Stimulated activated CD4-positive, alpha-beta T cell treated with anti-CD3 and anti-CD28 coated beads, Interleukin-2, amount 100 ng/mL, for 4 hours (primary cell): Measurements from ENCODE around the gene SLC25A5.
"Not testable (repeated sequence)": the region's sequence is repeated elsewhere in the genome, so short reads cannot be mapped to it uniquely, and the experiment has no call there.

ENCODE experiments used
- DNase-seq: peaks from one replicate; pipeline ENCODE4 v3.0.0-alpha.2; 2020; ENCODE audit warnings: low read depth

The SLC25A5 gene

DNA sequence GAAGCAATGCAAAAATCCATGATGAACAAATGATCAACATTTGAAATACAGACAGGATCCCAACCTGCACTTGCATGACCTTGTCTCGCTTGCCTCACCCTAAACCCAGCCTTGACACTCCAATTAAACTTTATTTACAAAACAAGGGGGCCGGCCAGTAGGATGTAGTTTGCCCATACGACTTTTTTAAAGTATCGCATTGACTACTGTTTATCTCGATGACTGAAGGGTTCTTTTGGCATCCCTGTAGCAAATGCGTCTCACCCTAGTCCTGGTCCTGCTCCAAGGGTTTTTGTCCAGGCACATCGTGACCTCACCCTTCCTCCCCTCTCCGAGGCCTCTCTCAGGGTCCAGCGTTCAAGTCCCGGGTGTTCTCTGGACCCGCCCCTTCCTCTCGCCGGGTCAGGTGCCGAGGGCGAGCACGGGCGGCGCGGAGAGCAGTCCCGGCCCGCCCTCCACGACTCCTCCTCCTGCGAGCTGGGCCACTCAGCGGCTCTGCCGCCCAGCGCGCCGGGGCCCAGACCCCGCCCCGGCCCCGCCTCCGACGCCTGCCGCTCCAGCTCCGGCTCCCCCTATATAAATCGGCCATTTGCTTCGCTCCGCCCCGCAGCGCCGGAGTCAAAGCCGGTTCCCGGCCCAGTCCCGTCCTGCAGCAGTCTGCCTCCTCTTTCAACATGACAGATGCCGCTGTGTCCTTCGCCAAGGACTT, at the start of gene SLC25A5:
Gene SLC25A5 (plus strand): TSS at position 603 of the 709 bp plus-strand sequence. CDS start 72 bp downstream, at position 675.
- DNase-seq: peak; percentile 78

DNA sequence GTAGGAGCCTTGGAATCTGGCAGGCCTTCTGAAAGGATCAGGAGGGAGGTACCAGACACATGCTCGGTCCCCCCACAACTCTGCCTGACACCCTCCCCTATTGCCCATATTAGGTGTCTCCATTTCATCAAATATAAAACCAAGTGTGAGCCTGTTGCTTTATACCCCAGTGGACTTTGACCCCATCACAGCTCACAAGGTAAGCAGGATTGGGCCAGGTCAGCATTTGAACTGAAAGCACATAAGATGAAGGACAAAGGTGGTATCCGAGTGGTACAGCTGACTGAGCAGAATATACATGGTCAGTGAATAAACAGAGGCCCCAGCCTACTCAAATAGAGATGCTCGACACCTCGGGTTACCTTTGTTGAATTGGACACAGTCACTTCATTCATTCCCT, 49.1 kb upstream of the SLC25A5 start:
- no peak for DNase-seq

DNA sequence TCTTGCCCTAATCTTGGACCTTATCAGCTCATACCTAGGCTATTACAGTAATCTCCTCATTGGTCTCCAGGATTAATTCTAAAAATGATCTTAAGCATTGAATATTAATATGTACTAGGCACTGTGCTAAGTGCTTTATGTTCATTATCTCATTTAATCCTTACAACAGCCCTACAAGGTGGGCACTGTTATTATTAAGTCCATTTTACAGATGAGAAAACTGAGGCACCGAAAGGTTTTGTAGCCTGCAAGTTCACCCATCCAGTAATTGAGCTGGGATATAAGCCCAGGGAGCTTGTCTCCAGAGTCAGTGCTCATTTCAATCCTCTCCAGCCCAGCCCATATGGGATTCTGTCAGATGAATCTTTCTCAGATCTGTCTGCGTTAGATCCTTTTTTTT, 48.3 kb upstream of the SLC25A5 start:
- no peak for DNase-seq

DNA sequence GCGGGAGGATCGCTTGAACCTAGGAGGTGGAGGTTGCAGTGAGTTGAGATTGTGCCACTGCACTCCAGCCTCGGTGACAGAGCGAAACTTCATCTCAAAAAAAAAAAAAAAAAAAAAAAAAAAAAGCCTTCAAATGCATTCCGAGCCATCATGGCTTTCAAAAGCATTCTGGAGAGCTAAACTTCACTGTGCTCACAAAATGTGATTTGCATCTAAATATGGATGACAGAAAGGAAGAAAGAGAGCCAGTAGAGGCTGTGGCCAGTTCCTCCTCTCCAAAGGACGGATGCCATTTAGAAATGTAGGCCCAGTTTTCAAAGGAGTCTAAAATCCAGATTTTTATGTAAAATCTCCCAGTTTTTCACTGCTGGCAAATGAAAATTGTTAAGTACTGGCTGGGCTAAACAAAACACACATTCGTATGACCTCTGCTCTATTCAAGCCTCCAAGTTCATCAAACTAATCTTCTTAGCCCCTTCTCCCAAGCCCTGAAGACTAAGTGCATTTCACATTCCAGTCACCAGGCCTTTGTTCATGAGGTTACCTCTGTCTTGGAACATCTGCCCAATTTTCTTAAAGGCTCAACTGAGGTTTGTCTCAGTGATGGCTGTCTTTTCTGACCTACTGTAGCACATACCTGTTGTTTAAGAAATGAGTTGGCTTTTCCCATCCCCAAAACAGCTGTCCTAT, 47.1 kb upstream of the SLC25A5 start:
- DNase-seq: no peak

DNA sequence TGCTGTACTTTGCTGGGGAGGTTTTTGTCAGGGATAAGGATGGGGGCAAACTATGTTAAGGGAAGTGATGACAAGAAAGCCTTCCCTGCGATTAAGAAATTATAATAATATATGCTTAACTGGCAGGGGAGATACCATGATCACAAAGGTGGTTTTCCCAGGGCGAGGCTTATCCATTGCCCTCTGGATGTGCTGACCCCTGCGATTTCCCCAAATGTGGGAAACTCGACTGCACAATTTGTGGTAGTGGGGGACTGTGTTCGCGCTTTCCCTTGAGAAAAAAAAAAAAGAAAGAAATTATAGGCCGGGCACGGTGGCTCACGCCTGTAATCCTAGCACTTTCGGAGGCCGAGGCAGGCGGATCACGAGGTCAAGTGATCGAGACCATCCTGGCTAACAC, 44.6 kb upstream of the SLC25A5 start:
- DNase-seq: no peak

DNA sequence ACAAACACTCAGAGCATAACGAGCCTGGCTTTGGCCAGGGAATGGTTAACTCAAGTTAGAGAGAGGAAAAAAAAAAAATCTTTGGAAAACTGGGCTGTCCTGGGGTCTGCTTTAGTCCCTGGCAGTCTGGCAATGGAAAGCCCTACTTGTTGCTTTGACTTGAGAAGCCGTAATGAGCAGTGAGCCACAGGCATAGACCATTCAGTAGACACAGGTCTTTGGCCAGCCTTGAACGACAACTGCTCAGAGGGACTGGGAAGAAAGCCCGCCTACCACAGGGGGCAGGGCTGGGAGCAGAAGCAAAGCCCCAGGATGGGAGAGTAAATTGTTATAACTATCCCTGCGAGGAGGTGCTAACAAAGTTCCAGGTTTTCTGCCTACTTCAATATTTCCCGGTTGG, 43.2 kb upstream of the SLC25A5 start:
- DNase-seq: no peak

DNA sequence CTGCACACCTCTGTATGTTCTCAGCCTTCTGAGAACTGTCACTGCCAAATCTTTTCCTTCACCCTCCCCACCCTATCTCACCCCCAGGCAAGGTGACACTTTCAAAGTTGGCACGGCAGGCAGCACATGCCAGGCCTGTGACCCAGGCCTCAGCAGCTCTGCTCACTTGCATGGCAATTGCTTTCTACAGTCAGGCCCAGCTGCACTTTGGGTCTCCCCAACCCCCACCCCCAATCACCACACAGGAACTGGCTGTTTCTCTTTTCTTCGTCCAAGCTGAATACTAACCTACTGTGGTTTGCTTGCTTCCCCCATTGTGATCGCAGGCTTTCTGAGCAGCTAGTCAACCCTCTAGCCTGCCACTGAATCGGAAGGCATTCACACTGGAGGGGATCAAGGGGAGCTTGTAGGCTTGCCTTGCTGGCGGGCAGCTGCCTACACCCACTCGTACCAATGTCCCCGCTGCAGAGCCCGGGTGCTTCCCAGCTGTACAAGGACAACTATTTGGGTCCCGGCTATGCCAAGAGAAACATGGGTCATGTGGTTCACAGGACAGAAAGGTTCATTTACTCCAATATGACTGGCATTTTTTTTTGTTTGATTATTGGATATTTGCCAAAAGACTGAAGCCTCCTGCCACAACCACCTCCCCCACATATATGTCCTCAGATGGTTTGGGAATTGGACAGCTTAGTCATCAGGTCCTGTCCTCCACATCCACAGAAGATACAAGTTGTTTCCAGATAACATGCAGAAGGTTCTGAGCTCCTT, 41.0 kb upstream of the SLC25A5 start:
- DNase-seq: no peak

DNA sequence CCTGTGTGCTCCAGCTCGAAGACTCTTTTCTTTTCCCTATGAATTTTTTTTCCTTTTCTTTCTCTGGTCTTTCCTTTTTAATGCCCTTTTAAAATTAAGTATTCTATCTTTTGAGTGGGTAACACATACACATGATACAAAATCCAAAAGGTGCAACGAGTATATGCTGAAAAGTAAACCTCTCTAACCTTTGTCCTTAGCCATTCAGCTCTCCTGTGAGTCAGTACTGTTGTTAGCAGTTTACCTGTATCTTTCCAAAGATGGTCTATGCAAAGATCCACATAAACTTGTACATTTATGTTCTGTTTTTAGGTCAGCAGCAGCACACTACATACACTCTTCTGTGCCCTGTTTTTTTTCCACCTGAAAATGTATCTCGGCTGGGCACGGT, 40.5 kb upstream of the SLC25A5 start:
- no peak for DNase-seq

DNA sequence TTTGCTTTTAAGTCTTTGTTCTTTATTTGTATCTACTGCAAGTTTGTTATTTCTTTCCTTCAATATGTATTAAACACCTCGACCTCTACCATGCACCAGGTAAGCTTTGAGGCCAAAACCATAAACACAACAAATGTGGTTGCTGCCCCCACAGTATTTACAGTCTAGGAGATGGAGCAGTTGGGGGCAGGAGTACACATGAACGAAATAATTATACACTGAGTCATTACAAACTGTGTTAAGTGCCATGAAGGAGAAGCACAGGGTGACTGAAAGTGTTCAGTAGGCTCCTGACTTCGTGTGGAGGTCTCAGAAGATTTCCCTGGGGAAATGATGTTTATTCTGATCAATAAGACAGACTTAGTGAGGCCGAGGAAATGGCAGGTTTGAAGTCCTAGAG, 38.8 kb upstream of the SLC25A5 start:
- no peak for DNase-seq

DNA sequence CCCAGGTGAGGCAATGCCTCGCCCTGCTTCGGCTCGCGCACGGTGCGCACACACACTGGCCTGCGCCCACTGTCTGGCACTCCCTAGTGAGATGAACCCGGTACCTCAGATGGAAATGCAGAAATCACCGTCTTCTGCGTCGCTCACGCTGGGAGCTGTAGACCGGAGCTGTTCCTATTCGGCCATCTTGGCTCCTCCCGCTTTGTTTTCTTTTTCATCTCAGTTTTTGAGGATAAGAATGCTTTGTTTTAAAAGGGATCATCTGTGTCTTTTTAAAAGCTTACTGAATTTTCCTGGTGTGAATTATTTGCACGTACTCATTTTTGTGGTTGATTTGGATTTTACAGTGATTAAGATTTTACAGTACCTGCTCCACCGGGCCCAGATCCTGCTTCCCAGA, 26.9 kb upstream of the SLC25A5 start:
- not testable (repeated sequence) for DNase-seq

DNA sequence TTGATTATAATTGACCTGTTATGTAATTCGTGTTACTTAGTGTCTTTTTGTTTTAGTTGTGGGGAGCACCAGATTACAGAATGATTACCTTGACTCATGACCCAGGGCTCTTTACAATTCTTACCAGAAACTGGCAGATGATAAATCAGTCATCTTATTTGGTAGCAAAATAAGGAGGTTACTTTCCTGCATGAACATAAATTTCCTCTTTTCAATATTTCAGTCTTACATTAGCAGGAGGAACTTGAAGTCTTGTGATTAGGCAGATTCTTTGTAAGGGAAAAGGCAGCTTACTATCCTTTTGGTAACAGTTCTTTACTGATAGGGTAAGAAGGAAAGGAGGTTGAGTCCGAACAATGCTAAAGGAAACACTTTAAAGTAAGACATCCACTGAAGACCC, 26.0 kb upstream of the SLC25A5 start:
- DNase-seq: no peak

DNA sequence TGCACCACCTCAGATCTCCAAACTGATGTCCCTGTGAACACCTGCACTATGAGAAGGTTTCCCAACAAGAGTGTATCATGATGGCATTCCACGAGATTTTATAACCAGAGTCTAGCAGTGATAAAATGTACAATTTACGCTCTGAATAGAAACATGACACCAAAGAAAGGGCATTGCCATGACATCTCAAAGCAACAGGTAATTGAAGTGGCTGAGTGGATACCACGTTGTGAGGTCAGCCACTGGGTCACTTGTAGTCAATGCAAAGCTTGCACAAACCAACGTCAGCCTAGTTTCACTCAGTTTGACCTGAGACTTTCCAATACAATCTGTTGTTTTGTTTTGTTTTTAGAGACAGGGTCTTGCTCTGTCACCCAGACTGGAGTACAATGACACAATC, 15.0 kb upstream of the SLC25A5 start:
- no peak for DNase-seq

DNA sequence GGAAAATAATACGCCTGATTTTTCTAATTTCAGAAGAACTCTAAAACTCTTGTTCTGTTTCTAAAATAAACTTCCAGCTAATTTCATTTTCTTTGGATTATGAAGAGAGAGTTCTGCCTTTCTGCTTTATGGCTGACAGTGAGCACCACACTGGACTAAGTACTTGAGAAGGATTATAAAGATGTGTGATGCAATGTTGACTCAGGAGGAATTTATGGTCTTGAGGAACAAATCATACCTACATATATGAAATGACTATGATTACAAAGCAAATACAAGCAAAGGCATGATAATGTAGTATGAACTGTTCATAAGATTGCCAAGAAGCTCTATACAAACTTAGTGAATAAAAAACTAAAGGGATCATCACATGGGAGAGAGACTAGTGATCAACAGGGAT, 13.0 kb upstream of the SLC25A5 start:
- DNase-seq: no peak

DNA sequence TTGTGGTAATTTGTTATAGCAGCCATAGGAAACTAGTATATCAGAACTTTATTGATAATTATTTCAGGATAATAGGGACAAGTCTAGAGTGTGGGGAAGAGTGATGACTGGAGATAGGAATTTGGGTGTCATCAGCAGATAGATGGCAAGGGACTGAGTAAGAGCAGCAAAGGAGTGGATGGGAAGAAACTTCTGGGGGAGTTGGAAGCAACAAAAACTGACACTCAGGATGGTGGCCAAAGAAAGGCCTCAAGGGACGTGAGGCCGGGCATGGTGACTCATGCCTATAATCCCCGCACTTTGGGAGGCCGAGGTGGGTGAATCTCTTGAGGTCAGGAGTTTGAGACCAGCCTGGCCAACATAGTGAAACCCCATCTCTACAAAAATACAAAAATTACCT, 9.1 kb upstream of the SLC25A5 start:
- DNase-seq: no peak

DNA sequence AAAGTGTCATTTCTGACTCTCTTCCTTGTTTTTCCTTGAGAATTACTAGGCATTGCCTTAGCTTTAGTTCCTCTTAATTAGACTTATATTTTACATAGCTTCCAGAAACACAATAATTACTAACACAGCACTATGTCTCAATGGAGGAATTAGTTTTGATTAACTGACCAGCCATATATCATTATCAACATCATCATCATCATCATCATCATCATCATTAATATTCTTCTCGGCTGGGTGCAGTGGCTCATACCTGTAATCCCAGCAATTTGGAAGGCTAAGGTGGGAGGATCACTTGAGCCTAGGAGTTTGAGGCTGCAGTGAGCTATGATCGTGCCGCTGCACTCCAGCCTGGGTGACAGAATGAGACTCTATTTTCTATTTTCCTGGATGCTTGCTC, 2.7 kb upstream of the SLC25A5 start:
- DNase-seq: no peak

DNA sequence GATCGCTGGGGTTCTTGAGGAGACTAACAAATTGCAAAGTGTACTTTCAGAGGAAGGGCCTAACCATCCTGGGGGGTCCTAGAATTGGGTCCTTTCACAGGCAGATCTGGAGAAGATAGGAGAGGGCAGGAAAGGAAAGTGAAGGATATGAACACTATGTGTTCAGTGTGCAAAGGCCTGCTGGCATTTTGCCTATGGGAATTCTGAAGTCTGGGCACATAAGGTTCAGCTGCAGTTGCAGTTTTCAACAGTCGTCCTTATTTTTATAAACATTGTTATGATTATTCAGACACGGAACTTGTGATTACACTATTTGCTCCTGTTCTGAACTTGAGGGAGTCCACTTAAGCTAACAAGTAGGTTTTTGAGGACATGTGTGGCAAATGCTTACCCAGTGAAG, 1.3 kb upstream of the SLC25A5 start:
- no peak for DNase-seq

DNA sequence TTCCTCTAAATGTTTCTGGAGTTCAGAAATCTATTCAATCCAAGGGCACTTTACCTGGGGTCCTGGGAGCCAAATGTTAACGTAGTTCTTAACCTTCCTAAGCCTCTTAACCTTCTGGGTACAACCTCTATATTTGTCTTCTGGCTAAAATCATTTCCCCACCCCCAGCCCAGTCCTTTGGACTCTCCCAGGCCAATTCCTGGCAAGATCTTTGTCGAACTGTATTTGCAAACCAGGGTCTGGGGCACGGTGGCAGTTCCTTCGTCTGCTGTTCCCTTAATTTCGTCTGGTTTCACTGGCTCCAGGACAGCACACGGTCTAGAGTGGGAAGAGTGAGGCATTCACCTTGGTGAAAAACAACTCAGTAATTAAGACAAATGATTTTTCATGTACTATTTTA, 811 bp upstream of the SLC25A5 start:
- no peak for DNase-seq

DNA sequence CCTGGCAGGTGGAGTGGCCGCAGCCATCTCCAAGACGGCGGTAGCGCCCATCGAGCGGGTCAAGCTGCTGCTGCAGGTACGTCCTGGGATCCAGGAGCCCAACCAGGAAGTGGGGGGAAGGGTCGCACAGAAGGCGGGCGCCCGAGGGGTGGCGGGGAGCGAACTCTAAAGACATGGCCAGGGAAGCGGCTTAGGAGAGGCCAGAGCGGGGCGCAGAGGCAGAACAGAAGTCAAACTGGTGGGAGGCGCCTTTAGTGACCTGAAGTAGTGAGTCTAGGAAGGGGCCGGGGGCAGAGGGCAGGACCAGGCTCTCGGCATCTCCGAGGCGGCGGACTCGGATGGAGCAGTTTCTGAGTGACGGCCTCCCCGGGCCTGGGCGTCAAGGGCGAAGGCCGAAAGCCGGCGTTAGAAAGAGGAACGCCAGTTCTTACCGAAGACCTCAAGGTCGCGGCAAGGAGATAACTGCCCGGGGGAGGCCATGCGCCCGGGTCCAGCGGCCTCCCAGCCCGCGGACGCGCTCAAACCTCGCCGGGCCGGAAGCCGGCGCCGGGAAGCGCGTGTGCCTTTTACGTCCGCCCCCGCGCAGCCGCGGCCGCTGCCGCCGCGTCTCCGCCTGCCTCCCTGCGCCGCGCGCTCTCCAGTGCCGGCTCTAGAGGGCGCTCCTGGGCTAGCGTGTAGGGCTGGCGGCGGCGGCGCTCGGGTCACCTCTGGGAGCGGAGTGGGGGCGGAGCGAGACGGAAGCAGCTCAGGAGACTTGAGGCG, 488 bp downstream of the SLC25A5 start:
- peak; percentile 80 for DNase-seq

DNA sequence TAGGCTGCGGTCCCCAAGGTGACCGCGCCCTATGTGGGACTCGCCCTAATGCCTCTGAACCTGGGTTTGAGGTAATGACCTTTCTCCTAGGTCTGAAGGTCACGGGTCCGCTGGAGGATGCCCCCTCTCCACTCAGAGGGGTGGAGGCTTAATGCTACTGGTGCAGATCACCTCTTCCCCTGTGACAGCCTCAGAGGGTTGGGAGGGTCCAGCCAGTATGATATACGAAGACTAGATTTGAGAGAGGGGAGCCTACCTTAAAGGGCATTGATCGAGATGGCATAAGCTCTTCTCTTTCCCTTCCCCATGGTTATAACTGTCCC, 1.0 kb downstream of the SLC25A5 start:
- DNase-seq: no peak

DNA sequence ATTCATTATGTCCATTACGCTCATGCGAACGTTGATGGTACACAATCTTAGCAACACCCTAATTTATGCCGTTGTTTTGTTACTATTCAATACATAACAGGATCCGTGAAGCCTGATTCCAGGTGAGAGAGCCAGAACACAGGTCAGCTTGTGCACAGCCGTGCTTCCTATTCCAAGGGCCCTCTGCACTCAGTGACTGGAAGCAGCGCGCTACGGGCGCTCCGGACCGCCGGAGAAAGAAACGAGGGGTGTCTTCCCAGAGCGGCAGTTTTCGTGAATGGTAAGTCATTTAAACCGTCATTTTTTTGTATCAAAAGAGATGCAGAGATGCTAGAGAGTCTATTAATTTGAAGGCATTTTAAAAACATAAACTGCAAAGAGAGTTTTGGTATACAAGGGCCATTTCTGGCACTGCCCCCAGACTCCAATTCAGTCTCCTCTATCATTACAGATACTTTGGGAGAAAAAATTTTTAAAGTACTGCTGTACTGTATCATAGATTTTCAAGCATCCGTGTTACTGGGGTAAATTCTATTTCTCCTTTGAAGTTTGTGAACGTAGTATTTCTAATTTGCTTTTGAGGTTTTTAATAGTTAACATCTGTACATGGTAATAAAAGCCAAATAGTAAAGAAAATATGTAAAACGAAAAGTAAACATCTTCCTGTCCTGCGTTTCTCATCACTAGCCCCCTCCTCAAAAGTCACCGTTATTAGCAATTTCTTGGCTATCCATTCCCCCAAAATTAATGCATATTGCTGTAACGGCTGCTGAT, 6.6 kb downstream of the SLC25A5 start:
- no peak for DNase-seq

DNA sequence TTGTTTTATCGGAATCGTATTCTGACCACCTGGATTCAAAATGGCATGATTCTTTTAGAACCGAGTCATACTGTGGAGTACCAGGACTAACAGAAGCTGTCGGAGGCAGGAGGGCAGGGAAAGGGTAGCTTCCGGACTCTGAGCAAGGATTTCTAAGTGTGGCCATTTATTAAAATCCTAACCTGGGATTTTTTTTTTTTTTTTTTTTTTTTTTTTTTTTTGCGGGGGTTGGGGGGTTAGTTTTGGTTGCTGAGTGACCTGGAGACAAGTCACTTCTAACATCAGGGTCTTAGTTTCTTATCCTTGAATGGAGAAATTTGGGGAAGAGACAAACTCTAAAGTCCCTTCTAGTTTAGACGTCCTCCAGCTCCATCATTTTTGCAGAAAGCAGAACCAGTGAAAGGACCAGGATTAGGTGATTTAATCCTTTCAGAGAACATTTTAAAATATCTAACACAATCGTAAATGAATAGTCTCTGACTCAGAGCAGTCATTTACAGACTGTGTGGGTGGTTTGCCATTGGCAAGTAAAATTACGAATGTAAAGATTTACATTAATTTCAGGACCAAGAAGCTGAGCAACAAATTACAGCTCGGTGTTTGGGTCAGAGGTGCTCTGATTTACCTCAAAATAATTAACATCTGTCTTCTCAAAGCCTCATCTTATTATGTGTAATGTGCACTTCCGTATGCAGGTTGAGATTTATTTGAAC, 7.3 kb downstream of the SLC25A5 start:
- DNase-seq: no peak
